Bronchus fibroblast of lung (primary cell): ENCODE data around the gene NAGPA. TPM values are rescaled to one million over a fixed set of nuclear protein-coding genes. Genes with fewer than 3 reads are reported as not detected.

Experiments
- total RNA-seq: library from RNA; depleted of rRNA; stranded (reverse); fragments of >200 nt; gene quantifications from 2 replicates; pipeline ENCODE4 v1.2.3, GENCODE V29; 2015

The NAGPA gene
- 18.3 and 26.7 TPM in 2 replicates for total RNA-seq

GRCh38 chr16:5033256-5034166 is at the start of gene NAGPA:
NAGPA (minus strand) TSS chr16:5033935; CDS start chr16:5033914, 21 bp downstream.

GRCh38 chr16:5071681-5072333 is 38.1 kb upstream of the NAGPA start, which contains the start of gene ALG1:
ALG1 (plus strand) TSS chr16:5071843; CDS start chr16:5071850, 7 bp downstream.

GRCh38 chr16:5065813-5066212 is 32.1 kb upstream of the NAGPA start, which contains the start of gene C16orf89:
C16orf89 (minus strand) TSS chr16:5065956; CDS start chr16:5065908, 48 bp downstream.

Other genes with a start within 250 kb of the NAGPA start
- not detected in 2 replicates for gene SEPTIN12, start 245.6 kb downstream of the NAGPA start, total RNA-seq
- gene SMIM22, start 238.6 kb downstream of the NAGPA start, total RNA-seq = not detected in 2 replicates
- gene ROGDI, start 231.3 kb downstream of the NAGPA start, total RNA-seq = 18.3 and 27.1 TPM in 2 replicates
- gene GLYR1, start 186.6 kb downstream of the NAGPA start, total RNA-seq = 39.5 and 44.4 TPM in 2 replicates
- gene UBN1, start 186.5 kb downstream of the NAGPA start, total RNA-seq = 16.1 and 18.0 TPM in 2 replicates
- 4.8 and 6.9 TPM in 2 replicates for gene PPL, start 96.8 kb downstream of the NAGPA start, total RNA-seq
- gene SEC14L5, start 75.6 kb downstream of the NAGPA start, total RNA-seq = 0.17 TPM in 1 of 2 replicates, not detected in the other
- gene C16orf89, start 32.0 kb upstream of the NAGPA start, total RNA-seq = 0.15 and 0.17 TPM in 2 replicates
- 33.6 and 35.1 TPM in 2 replicates for gene ALG1, start 37.9 kb upstream of the NAGPA start, total RNA-seq
- gene EEF2KMT, start 63.9 kb upstream of the NAGPA start, total RNA-seq = 15.9 and 19.5 TPM in 2 replicates